ENCODE results near the gene SLC4A9. TPM values are rescaled to one million over a fixed set of nuclear protein-coding genes. Genes with fewer than 3 reads are reported as not detected.
"Not testable (repeated sequence)": the region's sequence is repeated elsewhere in the genome, so short reads cannot be mapped to it uniquely, and the experiment has no call there.

The SLC4A9 gene
- polyA plus RNA-seq, 4 donors: 17.6 to 46.5 (median 26.9) TPM

DNA sequence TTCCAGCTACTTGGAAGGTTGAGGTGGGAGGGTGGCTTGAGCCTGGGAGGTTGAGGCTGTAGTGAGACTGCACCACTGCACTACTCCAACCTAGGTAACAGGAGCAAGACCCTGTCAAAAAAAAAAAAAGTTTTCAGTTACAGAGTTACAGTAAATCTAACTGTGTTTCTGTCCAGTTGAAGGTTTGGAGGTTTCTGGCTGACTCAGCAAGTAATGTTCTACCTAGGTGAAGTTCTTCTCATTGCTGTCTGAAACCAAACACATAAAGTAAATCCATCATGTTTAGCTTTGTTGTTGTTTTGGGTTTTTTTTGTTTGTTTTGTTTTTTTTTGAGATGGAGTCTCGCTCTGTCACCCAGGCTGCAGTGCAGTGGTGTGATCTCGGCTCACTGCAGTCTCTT is 33.7 kb downstream of the SLC4A9 start:
- DNase-seq (ENCODE audit: low read depth in 4 of 4, low spot score in 2 of 4): no peak

DNA sequence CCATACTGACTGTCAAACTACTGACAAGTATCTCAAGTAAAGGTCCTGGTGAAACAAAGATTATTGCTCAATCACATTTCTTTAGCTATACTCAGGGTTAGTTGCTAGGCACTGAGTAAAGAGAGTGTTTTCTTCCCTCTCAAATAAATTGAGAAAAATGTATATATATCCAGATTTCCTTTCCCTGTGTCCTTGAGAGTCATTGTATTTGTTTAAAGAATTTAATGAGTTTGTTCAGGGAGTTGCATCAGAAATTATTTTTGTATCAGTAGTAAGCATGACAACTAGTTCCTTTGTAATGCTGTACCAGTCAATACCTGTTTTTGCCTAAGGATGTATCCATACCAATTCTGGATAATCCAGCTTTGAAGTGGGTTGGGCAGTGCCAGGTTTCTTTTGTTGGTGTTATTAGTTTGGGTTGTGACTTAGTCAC is 38.4 kb downstream of the SLC4A9 start:
- no peak for DNase-seq (ENCODE audit: low read depth in 4 of 4, low spot score in 2 of 4)

DNA sequence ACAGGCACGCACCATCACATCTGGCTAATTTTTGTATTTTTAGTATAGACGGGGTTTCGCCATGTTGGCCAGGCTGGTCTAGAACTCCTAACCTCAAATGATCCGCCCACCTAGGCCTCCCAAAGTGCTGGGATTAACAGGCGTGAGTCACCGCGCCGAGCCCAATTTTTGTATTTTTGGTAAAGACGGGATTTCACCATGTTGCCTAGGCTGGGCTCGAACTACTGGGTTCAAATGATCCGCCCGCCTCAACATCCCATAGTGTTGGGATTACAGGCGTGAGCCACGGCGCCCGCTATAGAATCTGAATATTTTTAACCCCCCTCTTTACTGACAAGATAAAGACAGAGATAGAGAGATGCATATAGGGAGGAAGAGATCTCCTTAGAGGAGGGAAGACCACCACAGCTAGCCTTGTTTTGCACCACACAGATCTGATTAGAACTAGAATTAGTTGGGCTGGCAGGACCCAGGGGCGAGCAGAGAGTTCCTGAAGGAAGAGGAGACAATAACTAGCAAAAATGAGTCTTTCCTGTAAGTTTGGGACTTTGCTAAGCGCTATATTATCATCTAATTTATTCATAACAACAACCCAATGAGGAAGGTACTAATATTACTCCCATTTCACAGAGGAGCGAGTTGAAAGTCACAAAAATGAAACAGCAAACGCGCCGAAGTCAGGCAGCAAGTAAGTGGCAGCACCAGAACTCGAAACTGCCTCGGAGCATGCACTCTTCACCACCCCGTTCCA is 40.2 kb downstream of the SLC4A9 start:
- DNase-seq (ENCODE audit: low read depth in 4 of 4, low spot score in 2 of 4): no peak

DNA sequence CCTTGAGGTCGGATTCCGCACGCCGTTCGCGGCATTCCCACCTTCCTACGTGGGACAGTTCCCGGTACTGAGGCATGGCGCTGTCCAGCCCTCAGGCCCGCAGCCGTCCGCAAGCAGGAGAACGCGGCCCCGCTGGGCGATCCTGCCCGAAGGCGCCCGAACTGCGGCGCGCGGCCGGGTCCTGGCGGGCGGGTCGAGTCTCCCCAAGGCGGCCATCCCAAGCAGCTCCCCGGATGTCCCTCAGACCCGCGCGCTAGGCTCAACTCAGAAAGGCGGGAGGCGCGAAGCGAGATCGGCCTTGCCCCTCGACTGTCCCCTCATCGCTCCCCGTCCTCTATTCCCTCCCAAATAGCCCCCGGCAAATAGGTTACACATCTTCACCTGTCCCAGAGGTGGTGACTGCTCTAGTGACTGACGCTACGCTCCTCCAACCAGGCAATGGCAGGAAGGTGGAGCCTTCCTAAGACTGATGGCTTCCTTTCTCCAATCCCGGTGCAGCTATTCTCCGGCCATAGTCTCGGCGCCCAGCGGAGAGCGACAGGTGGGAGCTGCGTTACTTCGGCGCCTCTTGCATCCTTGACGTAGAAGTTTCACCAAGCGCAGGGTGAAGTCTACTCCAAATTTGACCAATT is 40.9 kb downstream of the SLC4A9 start:
- DNase-seq (ENCODE audit: low read depth in 4 of 4, low spot score in 2 of 4): peak; percentile 93 to 98 (median 95)

DNA sequence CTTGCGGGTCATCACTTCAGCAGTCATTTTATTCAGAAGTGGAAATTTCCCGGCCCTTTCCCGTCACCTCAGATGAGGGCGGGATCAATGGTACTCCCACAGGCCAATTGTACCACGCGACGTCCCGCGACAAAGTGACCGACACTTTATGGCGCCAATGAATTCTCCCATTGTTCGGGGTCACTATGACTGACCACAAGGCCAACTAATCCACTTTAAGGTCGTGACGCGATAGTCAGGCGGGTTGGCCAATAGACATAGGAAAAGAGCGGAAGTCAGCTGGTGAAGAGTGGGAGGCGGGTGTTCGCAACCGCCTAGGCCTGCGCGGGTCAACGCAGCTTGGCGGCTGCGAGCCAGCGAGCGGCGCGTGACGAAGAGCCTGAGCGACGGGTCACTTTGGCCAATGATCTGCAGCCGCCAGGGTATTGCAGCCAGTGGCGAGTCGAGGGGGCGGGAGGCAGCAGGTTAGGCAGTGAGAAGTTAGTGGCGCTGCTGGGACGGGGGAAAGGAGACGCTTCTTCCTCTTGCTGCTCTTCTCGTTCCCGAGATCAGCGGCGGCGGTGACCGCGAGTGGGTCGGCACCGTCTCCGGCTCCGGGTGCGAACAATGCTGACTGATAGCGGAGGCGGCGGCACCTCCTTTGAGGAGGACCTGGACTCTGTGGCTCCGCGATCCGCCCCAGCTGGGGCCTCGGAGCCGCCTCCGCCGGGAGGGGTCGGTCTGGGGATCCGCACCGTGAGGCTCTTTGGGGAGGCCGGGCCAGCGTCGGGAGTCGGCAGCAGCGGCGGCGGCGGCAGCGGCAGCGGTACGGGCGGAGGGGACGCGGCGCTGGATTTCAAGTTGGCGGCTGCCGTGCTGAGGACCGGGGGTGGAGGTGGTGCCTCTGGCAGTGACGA is 41.6 kb downstream of the SLC4A9 start, which contains the start of gene ANKHD1:
Gene ANKHD1 (plus strand): TSS at position 472 of the 896 bp plus-strand sequence. CDS start 135 bp downstream, at position 607.
- peak; percentile 100 for DNase-seq (ENCODE audit: low read depth in 4 of 4, low spot score in 2 of 4)

DNA sequence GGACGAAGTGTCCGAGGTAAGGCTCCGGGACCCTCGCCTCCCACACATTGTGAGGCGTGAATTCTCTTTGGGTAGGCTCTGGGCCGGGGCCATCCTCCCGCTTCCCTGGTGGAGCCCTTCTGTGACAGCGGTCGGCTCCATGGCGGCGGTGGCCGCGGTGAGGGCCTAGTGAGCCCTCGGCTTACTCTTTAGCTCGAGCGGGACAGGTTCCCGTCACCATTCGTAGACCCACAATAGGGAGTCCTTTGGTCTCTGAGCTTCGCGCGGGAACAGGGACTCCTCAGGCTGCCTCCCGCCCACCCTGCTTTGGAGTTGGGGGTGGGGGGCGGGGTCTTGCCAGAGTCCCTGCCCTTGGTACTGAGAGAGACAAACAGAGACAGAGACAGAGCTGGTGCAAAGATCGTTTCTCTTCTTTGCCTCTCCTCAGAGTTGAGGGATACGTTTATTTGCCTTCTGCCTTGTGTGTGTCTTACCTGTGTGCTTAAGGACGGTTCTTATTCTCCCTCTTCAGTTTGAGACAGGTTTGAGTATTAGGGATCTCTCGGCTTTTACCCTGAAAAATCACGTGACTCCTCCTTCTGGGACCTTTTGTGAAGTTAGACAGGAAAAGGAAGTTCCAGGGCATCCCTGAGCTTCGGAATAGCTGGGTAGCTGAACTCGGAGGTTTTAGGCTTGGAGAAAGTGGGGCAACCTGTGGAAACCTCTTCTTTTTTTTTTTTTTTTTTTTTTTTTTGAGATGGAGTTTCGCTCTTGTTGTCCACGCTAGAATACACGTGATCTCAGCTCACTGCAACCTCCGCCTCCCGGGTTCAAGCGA is 42.5 kb downstream of the SLC4A9 start:
- DNase-seq (ENCODE audit: low read depth in 4 of 4, low spot score in 2 of 4): peak; percentile 37 to 45 (median 40)

DNA sequence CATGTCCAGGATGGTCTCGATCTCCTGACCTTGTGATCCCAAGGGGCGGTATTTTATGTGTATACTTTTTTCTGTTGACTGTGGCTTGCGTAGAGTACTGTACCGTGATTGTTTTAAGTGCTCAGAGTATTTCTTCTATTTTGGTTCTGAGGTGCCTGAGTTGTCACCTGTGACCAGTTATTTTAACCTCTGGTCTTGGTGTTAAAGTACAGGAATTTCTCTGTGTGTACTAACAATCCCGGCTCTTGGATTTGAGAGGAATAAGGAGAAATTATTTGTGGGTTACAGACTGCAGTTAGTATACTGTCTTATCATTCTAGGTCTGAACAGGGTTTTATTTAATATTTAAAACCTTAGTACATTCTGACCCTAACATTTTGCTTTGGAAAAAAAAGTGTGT is 43.6 kb downstream of the SLC4A9 start:
- DNase-seq (ENCODE audit: low read depth in 4 of 4, low spot score in 2 of 4): no peak

DNA sequence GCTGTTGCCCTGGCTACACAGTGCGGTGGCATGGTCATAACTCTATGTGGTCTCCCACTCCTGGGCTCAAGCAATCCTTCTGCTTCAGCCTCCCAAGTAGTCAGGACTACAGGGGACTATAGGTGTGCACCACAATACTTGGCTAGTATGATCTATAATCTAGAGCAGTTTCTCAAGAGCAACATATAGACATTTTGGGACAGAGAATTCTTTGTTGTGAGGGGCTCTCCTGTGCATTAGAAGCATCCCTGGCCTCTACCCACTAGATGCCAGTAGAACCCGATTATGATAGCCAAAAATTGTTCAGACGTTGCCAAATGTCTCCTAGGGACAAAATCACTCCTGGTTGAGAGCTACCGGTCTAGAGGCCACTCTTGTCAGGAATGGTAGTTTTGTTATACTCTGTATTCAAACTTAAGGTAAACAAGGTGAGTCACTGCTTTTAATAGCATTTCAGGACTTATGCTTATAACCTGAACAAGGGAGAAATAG is 48.8 kb downstream of the SLC4A9 start:
- no peak for DNase-seq (ENCODE audit: low read depth in 4 of 4, low spot score in 2 of 4)

DNA sequence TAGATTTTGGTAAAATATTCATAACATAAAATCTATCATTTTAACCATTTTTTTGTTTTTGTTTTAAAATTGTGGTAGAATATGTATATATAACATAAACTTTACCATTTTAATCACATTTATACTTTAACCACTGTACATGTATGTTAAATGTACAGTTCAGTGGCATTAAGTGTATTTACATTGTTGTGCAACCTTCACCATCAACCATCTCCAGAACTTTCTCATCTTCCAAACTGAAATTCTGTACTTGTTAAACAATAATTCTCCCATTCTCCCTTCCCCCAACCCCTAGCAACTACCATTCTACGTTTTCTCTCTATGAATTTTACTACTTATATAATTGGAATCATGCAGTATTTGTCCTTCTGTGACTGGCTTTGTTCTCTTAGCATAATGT is 53.2 kb downstream of the SLC4A9 start:
- no peak for DNase-seq (ENCODE audit: low read depth in 4 of 4, low spot score in 2 of 4)

DNA sequence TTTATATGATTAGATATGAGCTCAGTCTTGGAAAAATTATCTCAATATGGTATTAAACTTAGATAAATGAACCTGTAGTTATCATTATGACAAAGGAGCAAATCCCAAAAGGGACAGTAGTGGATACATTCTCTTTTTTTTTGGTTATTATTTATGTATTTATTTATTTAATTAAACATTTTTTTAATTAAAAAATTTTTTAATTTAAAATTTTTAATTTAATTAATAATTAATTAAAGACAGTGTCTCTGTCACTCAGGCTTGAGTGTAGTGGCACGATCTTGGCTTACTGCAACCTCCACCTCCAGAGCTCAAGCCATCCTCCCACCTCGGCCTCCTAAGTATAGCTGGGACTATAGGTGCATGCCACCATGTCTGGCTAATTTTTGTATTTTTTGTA is 57.2 kb downstream of the SLC4A9 start:
- DNase-seq (ENCODE audit: low read depth in 4 of 4, low spot score in 2 of 4): no peak

DNA sequence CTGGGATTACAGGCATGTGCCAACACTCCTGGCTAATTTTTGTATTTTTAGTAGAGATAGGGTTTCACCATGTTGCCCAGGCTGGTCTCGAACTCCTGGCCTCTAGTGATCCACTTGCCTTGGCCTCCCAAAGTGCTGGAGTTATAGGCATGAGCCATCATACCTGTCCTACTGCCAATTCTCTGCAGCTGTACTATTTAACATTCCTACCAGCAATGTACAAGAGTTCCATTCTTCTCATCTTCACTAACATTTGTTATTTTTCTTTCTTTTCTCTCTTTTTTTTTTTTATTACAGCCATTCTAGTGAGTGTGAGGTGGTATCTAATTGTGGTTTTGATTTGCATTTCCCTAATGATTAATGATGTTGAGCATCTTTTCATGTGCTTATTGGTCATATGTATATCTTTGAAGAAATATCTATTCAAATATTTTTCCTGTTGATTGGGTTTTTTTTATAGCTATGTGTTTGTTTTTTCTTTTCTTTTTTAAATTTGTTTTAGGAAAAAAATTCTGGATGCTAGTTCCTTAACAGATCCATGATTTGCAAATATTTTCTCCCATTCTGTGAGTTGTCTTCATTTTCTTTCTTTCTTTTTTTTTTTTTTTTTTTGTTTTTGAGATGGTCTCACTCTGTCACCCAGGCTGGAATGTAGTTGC is 59.0 kb downstream of the SLC4A9 start:
- DNase-seq (ENCODE audit: low read depth in 4 of 4, low spot score in 2 of 4): no peak

DNA sequence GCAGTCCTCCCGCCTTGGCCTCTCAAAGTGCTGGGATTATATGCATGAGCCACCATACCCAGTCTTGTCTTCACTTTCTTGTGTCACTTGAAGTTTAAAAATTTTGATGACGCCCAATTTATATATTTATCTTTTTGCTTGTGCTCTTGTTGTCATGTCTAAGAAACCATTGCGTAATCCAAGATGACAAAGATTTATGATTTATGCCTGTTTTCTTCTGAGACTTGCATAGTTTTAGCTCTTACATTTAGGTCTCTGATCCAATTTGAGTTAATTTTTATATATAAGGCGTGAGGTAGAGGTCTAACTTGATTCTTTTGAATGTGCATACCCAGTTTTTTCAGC is 60.2 kb downstream of the SLC4A9 start:
- no peak for DNase-seq (ENCODE audit: low read depth in 4 of 4, low spot score in 2 of 4)

DNA sequence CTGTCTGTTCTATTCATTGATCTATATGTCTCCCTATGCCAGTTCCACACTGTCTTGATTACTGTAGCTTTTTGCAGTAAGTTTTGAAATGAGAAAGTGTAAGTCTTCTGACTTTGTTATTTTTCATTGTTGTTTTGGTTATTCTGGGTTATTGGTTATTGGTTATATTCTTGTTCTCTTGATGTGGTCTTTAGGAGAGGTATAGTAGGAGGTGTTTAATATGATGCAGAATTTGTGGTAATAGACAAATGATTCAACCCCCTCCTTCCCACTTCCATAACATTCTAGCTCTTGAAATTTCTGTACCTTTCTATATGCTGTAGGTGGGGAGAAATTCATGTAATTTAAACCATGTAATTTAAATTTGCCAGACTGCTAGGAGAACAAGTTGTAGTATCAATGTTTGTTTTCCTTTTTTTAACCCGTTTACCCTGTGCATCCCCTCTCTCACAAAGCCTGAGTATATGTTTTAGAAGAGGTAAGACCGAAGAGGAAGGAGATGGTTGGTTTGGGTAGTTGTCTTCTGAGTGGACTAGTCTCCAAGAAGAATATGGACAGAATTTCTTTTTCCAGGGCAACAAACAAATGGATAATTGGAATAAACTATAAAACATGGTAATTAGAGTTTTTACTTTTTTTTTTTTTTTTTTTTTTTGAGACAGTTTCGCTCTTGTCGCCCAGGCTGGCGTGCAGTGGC is 60.8 kb downstream of the SLC4A9 start:
- DNase-seq (ENCODE audit: low read depth in 4 of 4, low spot score in 2 of 4): no peak

DNA sequence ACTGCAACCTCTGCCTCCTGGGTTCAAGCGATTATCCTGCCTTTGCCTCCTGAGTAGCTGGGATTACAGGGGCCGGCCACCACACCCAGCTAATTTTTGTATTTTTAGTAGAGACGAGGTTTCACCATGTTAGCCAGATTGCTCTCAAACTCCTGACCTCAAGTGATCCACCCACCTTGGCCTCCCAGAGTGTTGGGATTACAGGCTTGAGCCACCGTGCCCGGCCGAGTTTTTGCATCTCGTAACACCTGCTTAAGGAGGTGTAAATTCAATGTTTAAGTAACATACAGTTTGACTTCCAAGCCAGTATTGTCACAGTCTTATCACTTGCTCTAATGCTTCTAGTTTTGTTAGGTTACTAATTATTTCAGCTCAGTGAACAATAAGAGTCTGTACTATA is 61.4 kb downstream of the SLC4A9 start:
- not testable (repeated sequence) for DNase-seq (ENCODE audit: low read depth in 4 of 4, low spot score in 2 of 4)

DNA sequence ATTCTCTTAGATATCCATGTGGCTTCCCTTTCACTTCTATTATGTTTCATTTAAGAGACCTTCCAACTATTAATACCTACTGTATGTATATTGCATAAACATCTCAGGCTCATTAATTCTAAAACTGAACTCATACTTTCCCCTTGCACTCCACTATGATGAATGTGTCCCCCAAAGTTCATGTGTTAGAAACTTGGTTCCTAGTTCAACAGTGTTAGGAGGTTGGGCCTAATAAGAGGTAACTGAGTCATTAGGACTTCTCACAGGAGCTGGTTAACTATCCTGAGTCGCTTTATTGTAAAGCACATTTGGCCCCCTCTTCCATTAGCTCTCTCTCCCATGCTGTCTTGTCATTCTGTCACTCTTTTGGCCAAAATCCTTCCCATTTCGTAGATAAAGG is 63.6 kb downstream of the SLC4A9 start:
- DNase-seq (ENCODE audit: low read depth in 4 of 4, low spot score in 2 of 4): no peak

DNA sequence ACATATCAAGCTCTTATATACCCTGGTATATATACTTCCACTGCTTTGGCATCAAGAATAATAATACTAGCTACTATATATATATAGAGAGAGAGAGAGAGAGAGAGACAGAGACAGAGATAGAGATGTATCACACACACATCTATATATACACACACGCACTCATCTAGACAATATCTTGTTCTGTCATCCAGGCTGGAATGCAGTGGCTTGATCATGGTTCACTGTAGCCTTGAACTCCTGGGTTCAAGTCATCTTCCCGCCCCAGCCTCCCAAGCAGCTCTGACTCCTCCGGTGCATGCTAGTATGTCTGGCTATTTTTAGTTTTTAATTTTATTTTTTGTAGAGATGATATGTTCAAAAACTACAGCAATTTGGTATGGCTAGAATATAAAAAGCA is 64.1 kb downstream of the SLC4A9 start:
- DNase-seq (ENCODE audit: low read depth in 4 of 4, low spot score in 2 of 4): no peak

Measured in left renal cortex interstitium (tissue), 4 donors.